GM10266 (cell line): ENCODE data around the gene OR13A1.
"Not testable (repeated sequence)": the region's sequence is repeated elsewhere in the genome, so short reads cannot be mapped to it uniquely, and the experiment has no call there.

Source experiments
- DNase-seq: peaks from one replicate; pipeline ENCODE4 v3.0.0; 2012; ENCODE audit errors: extremely low spot score
- CTCF ChIP-seq: IDR thresholded peaks from 2 replicates; pipeline ENCODE4 v1.5.1; 2012; ENCODE audit warnings: mild to moderate bottlenecking, low read depth; ENCODE audit not compliant: control insufficient read depth, insufficient read depth; ENCODE audit errors: missing control alignments

Gene OR13A1

DNA sequence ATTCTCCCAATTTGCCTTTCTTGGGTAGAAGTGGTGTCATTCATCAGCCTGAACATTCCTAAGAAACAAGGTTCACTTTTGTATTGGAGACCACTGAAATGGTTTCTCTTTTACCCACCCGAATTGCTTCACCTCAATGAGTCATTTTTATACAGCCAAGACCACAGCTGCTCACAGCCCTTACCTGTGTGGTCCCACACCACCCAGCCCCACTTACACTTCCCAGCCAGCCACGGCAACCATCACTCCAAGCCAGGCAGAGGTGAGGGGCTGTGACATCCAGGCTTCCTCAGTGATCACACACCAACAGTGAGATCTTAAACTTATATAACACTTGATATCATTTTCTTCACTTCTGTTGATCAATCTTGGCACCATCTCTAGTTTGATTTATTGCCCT is 20.7 kb downstream of the OR13A1 start:
- TF ChIP-seq CTCF = no peak
- no peak for DNase-seq

DNA sequence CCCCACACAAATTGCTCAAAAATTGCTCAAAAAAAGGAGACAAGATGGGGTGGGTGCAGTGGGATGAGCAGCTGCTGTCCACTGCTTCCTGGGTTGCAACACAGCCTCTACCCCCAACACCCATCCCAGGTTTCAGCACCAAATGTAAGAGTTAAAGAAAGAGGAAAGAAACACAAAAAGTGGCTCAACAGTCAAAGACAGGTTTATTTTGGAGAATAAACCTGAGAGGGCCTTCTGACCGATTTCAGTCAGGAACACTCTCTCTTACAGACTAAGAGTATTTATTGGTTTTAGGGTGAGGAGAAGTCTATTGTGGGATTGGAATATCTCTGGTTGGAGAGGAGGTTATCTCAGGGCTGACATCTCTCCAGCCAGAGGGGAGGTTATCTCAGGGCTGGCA is 28.4 kb downstream of the OR13A1 start:
- DNase-seq = no peak
- no peak for TF ChIP-seq CTCF

GRCh38 chr10:45282061-45282460 is 33.3 kb downstream of the OR13A1 start:
- TF ChIP-seq CTCF = no peak
- DNase-seq = no peak

- DNase-seq = no peak
- no peak for TF ChIP-seq CTCF
Measured at GRCh38 chr10:45280113-45280760, 35.2 kb downstream of the OR13A1 start.

- no peak for TF ChIP-seq CTCF
- no peak for DNase-seq
Measured at GRCh38 chr10:45279682-45280081, 35.7 kb downstream of the OR13A1 start.

DNA sequence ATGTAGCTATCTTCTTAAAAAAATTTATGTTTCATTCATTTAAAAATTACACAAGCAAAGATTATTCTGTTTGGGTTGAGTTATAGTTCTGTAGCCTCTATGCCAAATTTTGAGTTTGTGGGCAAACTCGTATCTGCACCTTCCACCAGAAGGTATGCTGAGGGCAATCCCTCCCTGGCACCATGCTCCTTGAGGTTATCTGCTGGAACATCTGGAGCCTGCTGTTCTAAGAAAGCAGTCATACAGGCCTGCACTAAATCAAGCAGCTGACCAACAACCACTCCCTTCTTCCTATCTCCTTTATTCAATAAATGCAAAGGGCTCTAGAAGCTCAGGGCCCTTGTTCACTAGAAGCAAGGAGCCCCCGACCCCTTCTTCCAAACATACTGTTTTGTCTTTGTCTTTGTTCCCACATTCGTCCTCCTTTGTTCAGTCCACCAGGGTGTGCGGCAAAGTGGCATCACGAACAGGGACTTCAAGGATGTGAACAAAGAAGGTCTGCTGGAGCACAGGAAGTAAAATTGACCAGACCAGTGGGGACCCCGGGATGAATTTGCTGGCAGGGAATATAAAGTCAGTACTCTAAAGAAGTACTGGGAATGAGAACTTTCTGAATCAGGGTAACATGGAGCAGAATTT is 36.4 kb downstream of the OR13A1 start:
- no peak for TF ChIP-seq CTCF
- DNase-seq = no peak

DNA sequence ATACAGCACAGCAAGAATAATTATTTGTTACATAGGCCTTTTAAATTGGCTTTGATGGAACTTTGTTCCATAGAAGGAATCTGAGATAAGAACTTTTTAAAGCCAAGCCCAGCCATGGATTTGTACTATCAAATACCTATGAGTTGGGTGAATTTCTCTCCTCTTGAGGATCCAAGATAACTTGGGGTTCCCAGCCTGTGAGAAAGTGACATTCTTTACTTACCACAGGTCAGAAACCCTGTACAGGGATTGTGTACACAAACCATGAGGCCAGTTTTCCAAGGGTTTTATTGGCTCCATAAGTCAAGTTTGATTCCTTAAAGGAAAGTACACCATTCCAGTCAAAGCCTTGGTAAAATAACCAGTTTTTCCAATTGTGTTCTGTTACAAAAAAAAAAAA is 39.3 kb downstream of the OR13A1 start:
- DNase-seq = not testable (repeated sequence)
